HG03025 (cell line): ENCODE data around the gene RGPD5.
"Not testable (repeated sequence)": the region's sequence is repeated elsewhere in the genome, so short reads cannot be mapped to it uniquely, and the experiment has no call there.

Experiments
- ATAC-seq: cut with Tn5 transposase; IDR thresholded peaks from one replicate; pipeline ENCODE4 v1.9.1; 2021; ENCODE audit warnings: mild to moderate bottlenecking, moderate library complexity; ENCODE audit not compliant: unreplicated experiment, low FRiP score

RGPD5 gene

DNA sequence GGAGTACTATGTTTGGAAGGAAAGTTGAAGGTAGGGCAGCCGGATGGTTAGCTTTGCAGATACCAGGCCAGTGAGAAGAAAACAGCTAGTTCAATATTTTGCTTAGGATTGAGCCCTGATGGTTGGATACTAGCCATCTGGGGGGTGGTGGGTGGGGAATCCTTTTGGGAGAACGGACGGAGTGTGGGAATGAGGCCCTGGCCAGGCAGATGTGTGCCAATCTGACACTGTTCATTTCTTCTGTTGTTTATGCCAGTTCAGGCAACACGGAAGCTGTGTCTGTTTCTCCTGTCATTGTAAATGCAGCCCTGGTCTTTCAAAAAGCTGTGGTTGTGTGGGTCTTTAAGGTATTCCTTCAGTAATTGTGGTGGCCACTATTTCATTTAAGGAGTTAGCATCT, 96.9 kb downstream of the RGPD5 start:
- ATAC-seq: not testable (repeated sequence)

DNA sequence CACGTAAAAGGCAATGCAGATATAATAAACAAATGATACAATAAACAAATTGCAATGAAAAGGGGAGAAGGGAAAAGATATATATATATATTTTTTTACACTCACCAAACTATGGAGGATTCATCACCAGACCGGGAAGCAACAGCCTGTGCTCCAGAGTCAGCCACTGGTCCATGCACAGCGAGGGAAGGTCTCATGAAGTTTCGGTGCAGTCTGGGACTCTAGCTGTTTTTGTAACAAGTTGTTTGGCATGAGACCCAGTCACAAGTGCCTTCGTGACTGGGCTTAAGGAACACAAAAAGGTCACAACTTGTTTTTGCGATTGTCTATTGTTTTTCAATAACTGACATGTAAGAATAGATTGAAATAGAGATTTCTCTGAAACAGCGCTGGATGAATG, 99.6 kb downstream of the RGPD5 start:
- not testable (repeated sequence) for ATAC-seq

GRCh38 chr2:109894141-109894540, 100.0 kb downstream of the RGPD5 start:
- not testable (repeated sequence) for ATAC-seq

GRCh38 chr2:109895090-109895869, 101.2 kb downstream of the RGPD5 start:
- not testable (repeated sequence) for ATAC-seq

DNA sequence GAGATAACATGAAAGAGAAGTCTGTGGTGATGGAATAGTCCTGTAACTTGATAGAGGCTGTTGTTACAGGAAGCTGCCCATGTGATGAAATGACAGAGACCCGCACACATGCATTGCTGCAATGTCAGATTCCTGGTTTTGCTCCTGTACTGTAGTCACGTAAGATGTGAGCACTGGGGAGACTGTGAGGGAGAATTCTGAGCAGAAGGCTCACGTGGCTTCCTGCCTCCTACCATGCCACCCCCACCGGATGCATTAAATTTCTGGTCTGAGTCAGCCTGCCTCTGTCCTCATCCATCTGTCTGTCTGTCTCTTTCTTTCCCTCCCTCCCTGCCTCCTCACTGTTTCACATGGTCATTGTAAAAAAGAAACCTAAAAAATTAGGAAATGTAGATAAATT, 102.1 kb downstream of the RGPD5 start:
- peak; percentile 89 for ATAC-seq

DNA sequence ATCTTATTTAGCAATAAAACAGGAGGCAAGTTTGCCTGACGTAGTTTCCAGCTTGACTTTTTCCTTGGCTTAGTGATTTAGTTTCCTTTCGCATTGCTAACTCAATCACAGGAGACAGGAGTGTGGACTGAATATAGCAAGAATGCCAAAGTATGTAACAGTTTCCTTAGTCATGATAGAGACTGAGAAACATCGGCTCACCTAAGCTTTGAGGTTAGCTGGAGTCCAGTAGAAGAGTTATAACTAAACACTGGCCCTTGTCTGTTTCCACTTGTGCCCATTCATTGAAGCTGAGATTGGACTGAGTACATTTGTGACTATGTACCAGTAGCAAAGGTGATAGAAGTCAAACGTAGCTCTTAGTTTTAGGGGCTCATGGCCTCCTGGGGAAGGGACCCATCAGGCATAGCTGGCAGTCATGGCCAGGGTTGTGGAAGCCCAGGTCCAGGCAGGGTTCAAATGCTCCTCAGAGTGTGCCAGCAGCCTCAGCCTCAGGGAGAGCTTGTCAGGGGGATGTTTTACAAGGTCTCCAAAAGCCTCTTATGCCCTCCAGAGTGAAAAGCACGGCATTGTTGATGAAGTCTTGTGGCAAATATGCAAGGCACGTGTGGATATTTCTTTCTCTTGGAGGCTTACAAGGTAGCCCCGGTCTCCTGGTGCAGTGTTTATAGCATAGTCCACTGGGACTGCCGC, 103.8 kb downstream of the RGPD5 start:
- not testable (repeated sequence) for ATAC-seq

DNA sequence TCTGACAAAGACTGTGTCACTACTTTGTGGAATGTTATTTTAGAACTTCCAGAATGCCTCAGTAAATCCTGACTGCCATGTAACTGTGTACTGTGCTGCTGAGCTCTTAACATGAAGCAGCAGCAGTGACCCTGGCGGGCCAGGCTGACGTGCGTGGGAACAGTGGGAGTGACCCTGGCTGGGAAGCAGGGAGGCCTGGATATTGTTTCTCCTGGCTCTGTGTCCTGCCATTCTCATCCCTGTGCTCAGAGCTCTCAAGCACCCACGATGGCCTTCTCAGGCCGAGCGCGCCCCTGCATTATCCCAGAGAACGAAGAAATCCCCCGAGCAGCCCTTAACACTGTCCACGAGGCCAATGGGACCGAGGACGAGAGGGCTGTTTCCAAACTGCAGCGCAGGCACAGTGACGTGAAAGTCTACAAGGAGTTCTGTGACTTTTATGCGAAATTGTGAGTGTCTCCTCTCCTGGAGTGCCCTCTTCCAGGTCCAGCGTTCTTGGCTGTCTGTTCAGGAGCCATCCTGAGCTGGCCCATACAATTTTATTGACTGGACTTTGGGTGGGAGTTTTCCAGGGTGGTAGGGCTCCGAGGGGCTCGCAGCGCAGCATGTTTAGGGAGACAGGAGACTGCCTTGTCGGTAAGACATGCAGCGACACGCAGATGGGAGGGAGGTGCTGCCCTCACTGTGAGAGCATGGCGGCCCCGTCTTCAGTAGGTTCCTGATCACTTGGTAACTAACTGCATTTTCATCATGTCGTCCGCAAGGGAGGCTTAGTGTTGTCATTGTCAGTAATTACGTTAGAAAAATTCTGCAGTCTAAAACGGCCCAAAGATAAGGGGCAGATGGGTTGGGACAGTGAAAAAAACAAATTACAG, 104.6 kb downstream of the RGPD5 start, which contains the start of gene LIMS3:
TSS of gene LIMS3 (plus strand) at position 227 of the 875 bp plus-strand sequence. CDS start at position 268, 41 bp downstream.
- ATAC-seq: not testable (repeated sequence)

- ATAC-seq: peak; percentile 71
Measured at GRCh38 chr2:109905796-109906195, 111.7 kb downstream of the RGPD5 start.
